NCI-H82 treated with DMSO at 0.1 percent for 48 hours (cell line): ENCODE results near the gene ACTN1.
"Not testable (repeated sequence)": the region's sequence is repeated elsewhere in the genome, so short reads cannot be mapped to it uniquely, and the experiment has no call there.

Source experiments
- DNase-seq: peaks from one replicate; lab custom pipeline; 2025; ENCODE audit not compliant: unreplicated experiment; lab: John Stamatoyannopoulos, UW

Gene ACTN1

GRCh38 chr14:68986926-68987652, 8.0 kb upstream of the ACTN1 start:
- DNase-seq: no peak

GRCh38 chr14:68986225-68986624, 7.1 kb upstream of the ACTN1 start:
- DNase-seq: no peak

- DNase-seq: no peak
Measured at GRCh38 chr14:68984686-68985085, 5.6 kb upstream of the ACTN1 start.

GRCh38 chr14:68983191-68983590, 4.1 kb upstream of the ACTN1 start:
- no peak for DNase-seq

- no peak for DNase-seq
Measured at GRCh38 chr14:68982581-68982980, 3.5 kb upstream of the ACTN1 start.

- no peak for DNase-seq
Measured at GRCh38 chr14:68981539-68981976, 2.5 kb upstream of the ACTN1 start.

GRCh38 chr14:68981139-68981538, 2.0 kb upstream of the ACTN1 start:
- DNase-seq: no peak

GRCh38 chr14:68979722-68980451, 785 bp upstream of the ACTN1 start:
- DNase-seq: peak; percentile 35

GRCh38 chr14:68978172-68978911, 760 bp downstream of the ACTN1 start:
- DNase-seq: no peak

GRCh38 chr14:68977718-68978171, 1.4 kb downstream of the ACTN1 start:
- DNase-seq: no peak

- DNase-seq: no peak
Measured at GRCh38 chr14:68977180-68977717, 1.9 kb downstream of the ACTN1 start.

GRCh38 chr14:68976160-68977067, 2.7 kb downstream of the ACTN1 start:
- DNase-seq: no peak

GRCh38 chr14:68975667-68976066, 3.4 kb downstream of the ACTN1 start:
- DNase-seq: no peak

GRCh38 chr14:68974759-68975347, 4.2 kb downstream of the ACTN1 start:
- DNase-seq: no peak

- DNase-seq: no peak
Measured at GRCh38 chr14:68973639-68974038, 5.5 kb downstream of the ACTN1 start.

GRCh38 chr14:68973219-68973565, 5.9 kb downstream of the ACTN1 start:
- not testable (repeated sequence) for DNase-seq

GRCh38 chr14:68972507-68973218, 6.4 kb downstream of the ACTN1 start:
- DNase-seq: no peak

GRCh38 chr14:68971411-68972035, 7.6 kb downstream of the ACTN1 start:
- no peak for DNase-seq

GRCh38 chr14:68970736-68971135, 8.4 kb downstream of the ACTN1 start:
- no peak for DNase-seq
